ENCODE measurements around the gene PFN4. TPM values are rescaled to one million over a fixed set of nuclear protein-coding genes. Genes with fewer than 3 reads are reported as not detected.

Gene PFN4
- total RNA-seq, 1 experiment from 2014 or later, result not detected

- ChIA-PET CTCF (no interaction called here), RAD21 (ENCODE audit: low non-redundant PET in 1 of 2, low total read pairs in 2 of 2, uncharacterized antibody in 2 of 2, unreplicated experiment in 2 of 2) (no interaction called here), POLR2A (interaction anchor here (1.0 kb wide), 1 partner anchor 45 kb away, joined by 3 read pairs; no protein-coding TSS in a partner anchor)
- TF ChIP-seq ZFX (IDR thresholded peaks at IDR 0.05) (no peak), EZH2 (IDR thresholded peaks at IDR 0.05) (no peak), MAX (IDR thresholded peaks at IDR 0.05) (no peak), POLR2A (IDR thresholded peaks at IDR 0.05; ENCODE audit: borderline replicate concordance, extremely low read depth, insufficient read depth, insufficient read length) (no peak), FOSL1 (IDR thresholded peaks at IDR 0.05; ENCODE audit: low read depth) (no peak), CBX3 (IDR thresholded peaks at IDR 0.05; ENCODE audit: low read depth) (no peak), RAD21 (IDR thresholded peaks at IDR 0.05; ENCODE audit: low read depth) (no peak), EZH2phosphoT487 (IDR thresholded peaks at IDR 0.05; ENCODE audit: borderline replicate concordance) (no peak), REST (IDR thresholded peaks at IDR 0.05; ENCODE audit: low read depth) (no peak), TCF7L2 (IDR thresholded peaks at IDR 0.05; ENCODE audit: borderline replicate concordance, extremely low read depth, insufficient read depth, insufficient read length) (no peak), SP1 (IDR thresholded peaks at IDR 0.05; ENCODE audit: low read depth) (no peak), ZBTB33 (IDR thresholded peaks at IDR 0.05; ENCODE audit: extremely low read depth, insufficient replicate concordance, low read length) (no peak), YY1 (IDR thresholded peaks at IDR 0.05; ENCODE audit: extremely low read depth, insufficient replicate concordance, low read depth, low read length) (no peak), SRF (IDR thresholded peaks at IDR 0.05; ENCODE audit: low read depth) (no peak), CTCF (IDR thresholded peaks at IDR 0.05 in 2 of 3, conservative IDR thresholded peaks at IDR 0.05 in 1 of 3; ENCODE audit: borderline replicate concordance in 1 of 3, insufficient read depth in 1 of 3, low read depth in 2 of 3, low read length in 2 of 3) (no peak), POLR2AphosphoS5 (IDR thresholded peaks at IDR 0.05; ENCODE audit: low read depth, low read length) (no peak), ATF3 (IDR thresholded peaks at IDR 0.05) (no peak)
- Histone ChIP-seq H2AFZ (ENCODE audit: low read depth, low read length, poor library complexity, severe bottlenecking) (no peak overlapping the region), H3K36me3 (ENCODE audit: control insufficient read depth in 1 of 2, insufficient read depth in 2 of 2, low read length in 2 of 2) (no peaks in the 10 kb centered on the region), H3K9me3 (ENCODE audit: control insufficient read depth in 1 of 2, insufficient read depth in 1 of 2, low read depth in 1 of 2, low read length in 2 of 2) (no peaks in the 10 kb centered on the region), H3K27ac (ENCODE audit: low read depth, low read length) (no peak overlapping the region), H3K4me3 (replicated peaks in 1 of 2; ENCODE audit: low read depth in 1 of 2, low read length in 2 of 2) (no peak overlapping the region), H3K27me3 (ENCODE audit: insufficient read depth, low read length) (no peaks in the 10 kb centered on the region), H3K9me2 (ENCODE audit: insufficient read depth) (no peaks in the 10 kb centered on the region), H3K4me2 (ENCODE audit: low read length) (no peak overlapping the region), H4K20me1 (ENCODE audit: insufficient read depth) (no peaks in the 10 kb centered on the region), H3K4me1 (ENCODE audit: control insufficient read depth in 1 of 2, insufficient read depth in 2 of 2, low read length in 2 of 2) (peaks cover 7 to 15% of the 10 kb centered on the region in 2 experiments; a peak in 3 of 4 replicates), H3K79me2 (ENCODE audit: insufficient read depth, low read length) (no peaks in the 10 kb centered on the region), H3K9ac (ENCODE audit: low read length) (no peak overlapping the region)
- intact Hi-C loops (cut with micrococcal nuclease), result no loop called here
- ATAC-seq (no peak), DNase-seq (ENCODE audit: low read depth, low spot score) (no peak)
- BruUV-seq (replicated peaks), result no TSS peak
Measured at GRCh38 chr2:24121469-24121868, 1.7 kb downstream of the PFN4 start.

All from HCT116 (cell line).